H9 (cell line): Measurements from ENCODE around the gene OCSTAMP. TPM values are rescaled to one million over a fixed set of nuclear protein-coding genes. Genes with fewer than 3 reads are reported as not detected.

Source experiments
- DNase-seq: peaks from one replicate; pipeline ENCODE4 v3.0.0-alpha.2; 2017
- H2AFZ ChIP-seq: one replicate; pipeline ENCODE4 v1.6.1; 2013; ENCODE audit warnings: mild to moderate bottlenecking, low read length, control low read depth, moderate library complexity
- H2AK5ac ChIP-seq: 2 replicates; pipeline ENCODE4 v1.6.1; 2013; ENCODE audit warnings: low read length, control low read depth, mixed read lengths; ENCODE audit not compliant: insufficient read length
- H2BK120ac ChIP-seq: one replicate; pipeline ENCODE4 v1.6.1; 2013; ENCODE audit warnings: low read depth, mild to moderate bottlenecking, low read length, control low read depth, inconsistent platforms; ENCODE audit not compliant: poor library complexity, severe bottlenecking
- H2BK12ac ChIP-seq: 2 replicates; pipeline ENCODE4 v1.6.1; 2013; ENCODE audit warnings: low read length, control low read depth, mixed read lengths, low read depth; ENCODE audit not compliant: insufficient read length
- H2BK15ac ChIP-seq: 2 replicates; pipeline ENCODE4 v1.6.1; 2013; ENCODE audit warnings: low read depth, low read length, control low read depth
- H2BK20ac ChIP-seq: one replicate; pipeline ENCODE4 v1.6.1; 2013; ENCODE audit warnings: low read depth, mild to moderate bottlenecking, low read length, control low read depth, inconsistent platforms; ENCODE audit not compliant: poor library complexity, severe bottlenecking
- H2BK5ac ChIP-seq: 2 replicates; pipeline ENCODE4 v1.6.1; 2013; ENCODE audit warnings: low read length, control low read depth, mixed read lengths; ENCODE audit not compliant: insufficient read length
- H3K14ac ChIP-seq: 2 replicates; pipeline ENCODE4 v1.6.1; 2013; ENCODE audit warnings: low read length, control low read depth; ENCODE audit not compliant: insufficient read depth
- H3K18ac ChIP-seq: 2 replicates; pipeline ENCODE4 v1.6.1; 2013; ENCODE audit warnings: low read depth, mild to moderate bottlenecking, mixed read lengths, low read length, control low read depth; ENCODE audit not compliant: insufficient read length
- H3K23ac ChIP-seq: 2 replicates; pipeline ENCODE4 v1.6.1; 2013; ENCODE audit warnings: low read length, control low read depth, mixed read lengths, low read depth; ENCODE audit not compliant: insufficient read length
- H3K23me2 ChIP-seq: 2 replicates; pipeline ENCODE4 v1.6.1; 2013; ENCODE audit warnings: low read depth, mild to moderate bottlenecking, mixed read lengths, low read length, control low read depth; ENCODE audit not compliant: insufficient read length, poor library complexity, severe bottlenecking
- H3K27ac ChIP-seq: 2 replicates; pipeline ENCODE4 v1.5.1; 2013; ENCODE audit warnings: low read length, control low read depth, mixed read lengths, low read depth; ENCODE audit not compliant: insufficient read length
- H3K27me3 ChIP-seq: 2 replicates; pipeline ENCODE4 v1.6.1; 2013; ENCODE audit warnings: low read length, control low read depth, inconsistent platforms; ENCODE audit not compliant: insufficient read depth
- H3K4ac ChIP-seq: 2 replicates; pipeline ENCODE4 v1.6.1; 2013; ENCODE audit warnings: low read depth, mild to moderate bottlenecking, control low read depth, inconsistent platforms, low read length, moderate library complexity
- H3K4me1 ChIP-seq: 2 replicates; pipeline ENCODE4 v1.6.1; 2013; ENCODE audit warnings: low read length, control low read depth, inconsistent platforms; ENCODE audit not compliant: insufficient read depth
- H3K4me2 ChIP-seq: 2 replicates; pipeline ENCODE4 v1.6.1; 2013; ENCODE audit warnings: low read length, control low read depth, mixed read lengths; ENCODE audit not compliant: insufficient read length, insufficient read depth
- H3K56ac ChIP-seq: 2 replicates; pipeline ENCODE4 v1.6.1; 2013; ENCODE audit warnings: low read depth, mild to moderate bottlenecking, mixed read lengths, low read length, control low read depth; ENCODE audit not compliant: insufficient read length
- H3K79me1 ChIP-seq: 2 replicates; pipeline ENCODE4 v1.6.1; 2013; ENCODE audit warnings: low read depth, mild to moderate bottlenecking, moderate library complexity, low read length, control low read depth, inconsistent platforms; ENCODE audit not compliant: insufficient read depth, poor library complexity, severe bottlenecking
- H3K79me2 ChIP-seq: 2 replicates; pipeline ENCODE4 v1.6.1; 2013; ENCODE audit warnings: low read length, control low read depth, inconsistent platforms; ENCODE audit not compliant: insufficient read depth
- H3K9ac ChIP-seq: 2 replicates; pipeline ENCODE4 v1.6.1; 2013; ENCODE audit warnings: low read length, control low read depth, mixed read lengths; ENCODE audit not compliant: insufficient read length; ENCODE audit errors: extremely low read depth
- H3K9me3 ChIP-seq: one replicate; pipeline ENCODE4 v1.6.1; 2013; ENCODE audit warnings: low read depth, low read length, inconsistent platforms; ENCODE audit not compliant: control insufficient read depth
- H3T11ph ChIP-seq: one replicate; pipeline ENCODE4 v1.6.1; 2013; ENCODE audit warnings: mild to moderate bottlenecking, low read length, control low read depth, inconsistent platforms
- H4K20me1 ChIP-seq: one replicate; pipeline ENCODE4 v1.6.1; 2013; ENCODE audit not compliant: control insufficient read depth, insufficient read length, insufficient read depth
- H4K5ac ChIP-seq: 2 replicates; pipeline ENCODE4 v1.6.1; 2013; ENCODE audit warnings: low read depth, mild to moderate bottlenecking, mixed read lengths, low read length, control low read depth; ENCODE audit not compliant: insufficient read length
- H4K8ac ChIP-seq: replicated peaks from 2 replicates; pipeline ENCODE4 v1.6.1; 2013; ENCODE audit warnings: low read length, control low read depth, mixed read lengths, low read depth; ENCODE audit not compliant: insufficient read length
- H4K91ac ChIP-seq: 2 replicates; pipeline ENCODE4 v1.6.1; 2013; ENCODE audit warnings: low read depth, mild to moderate bottlenecking, moderate library complexity, mixed read lengths, low read length, control low read depth; ENCODE audit not compliant: insufficient read length
- H3K27ac Mint-ChIP-seq, 3 experiments: 2 replicates in 2 of 3; 3 replicates in 1 of 3; pipeline ENCODE4 v1.8.0; 2020 to 2021; ENCODE audit warnings: mixed read lengths in 3 of 3, mild to moderate bottlenecking in 1 of 3, moderate library complexity in 1 of 3
- H3K27me3 Mint-ChIP-seq: 2 replicates; pipeline ENCODE4 v1.8.0; 2021; ENCODE audit warnings: low read depth, mild to moderate bottlenecking, moderate library complexity, mixed read lengths
- H3K36me3 Mint-ChIP-seq, 3 experiments: 2 replicates in 2 of 3; 3 replicates in 1 of 3; pipeline ENCODE4 v1.8.0; 2020 to 2021; ENCODE audit warnings: low read depth in 3 of 3, mixed read lengths in 3 of 3; ENCODE audit not compliant: insufficient read depth in 1 of 3
- H3K4me1 Mint-ChIP-seq, 2 experiments: 2 replicates each; pipeline ENCODE4 v1.8.0; 2020; ENCODE audit warnings: mixed read lengths in 2 of 2
- H3K4me3 Mint-ChIP-seq, 2 experiments: 2 replicates in 1 of 2; 3 replicates in 1 of 2; pipeline ENCODE4 v1.8.0; 2020 to 2021; ENCODE audit warnings: mild to moderate bottlenecking in 2 of 2, mixed read lengths in 2 of 2, moderate library complexity in 1 of 2
- H3K9me3 Mint-ChIP-seq, 2 experiments: 2 replicates in 1 of 2; 3 replicates in 1 of 2; pipeline ENCODE4 v1.8.0; 2020; ENCODE audit warnings: mild to moderate bottlenecking in 2 of 2, mixed read lengths in 2 of 2, moderate library complexity in 1 of 2
- CTCF ChIP-seq: fragments of 200-600 bp; sonication (generic); conservative IDR thresholded peaks from 3 replicates; pipeline ENCODE4 v1.8.0; 2021; ENCODE audit warnings: antibody characterized with exemption, mild to moderate bottlenecking
- WGBS: extraction: QIAGEN DNeasy Blood & Tissue Kit; methylation state at CpG from one replicate; pipeline ENCODE4 v1.1.7; 2013; ENCODE audit warnings: missing lambda C conversion rate, low lambda C conversion rate, mixed read lengths; ENCODE audit not compliant: insufficient read length; ENCODE audit errors: extremely low coverage; 5-methylcytosine and 5-hydroxymethylcytosine counted together
- total RNA-seq: library from RNA; stranded (reverse); gene quantifications from 2 replicates; pipeline ENCODE4 v1.2.1, GENCODE V29; 2021

The OCSTAMP gene
- total RNA-seq, 1 experiment from 2014 or later, result not detected

- H3K27ac Mint-ChIP-seq, result peak overlapping the region; percentile 53 to 94 (median 93); a peak in 6 of 7 replicates
Measured at GRCh38 chr20:46552460-46553420, 2.3 kb upstream of the OCSTAMP start.

More at GRCh38 chr20:46552460-46553420, 2.3 kb upstream of the OCSTAMP start:
- Histone ChIP-seq H3K27me3 (no peaks in the 10 kb centered on the region), H3K23ac (no peak overlapping the region), H2BK15ac (no peak overlapping the region), H3K56ac (no peak overlapping the region), H3K4me2 (no peak overlapping the region), H4K20me1 (no peaks in the 10 kb centered on the region), H3K4me1 (peaks cover 6% of the 10 kb centered on the region; the same call in 1 of the 2 replicates), H4K91ac (no peak overlapping the region), H2AFZ (no peak overlapping the region), H3K18ac (no peak overlapping the region), H3K79me2 (no peaks in the 10 kb centered on the region), H3K27ac (no peak overlapping the region), H2BK12ac (no peak overlapping the region), H2BK20ac (no peak overlapping the region), H3T11ph (no peak overlapping the region), H3K9me3 (no peaks in the 10 kb centered on the region), H3K9ac (no peak overlapping the region), H3K14ac (no peak overlapping the region), H2AK5ac (no peak overlapping the region), H3K4ac (no peak overlapping the region), H3K79me1 (no peaks in the 10 kb centered on the region), H4K8ac (no peak overlapping the region), H2BK120ac (no peak overlapping the region), H4K5ac (no peak overlapping the region), H2BK5ac (no peak overlapping the region), H3K23me2 (no peaks in the 10 kb centered on the region)
- TF ChIP-seq CTCF, result no peak
- H3K9me3 Mint-ChIP-seq, result no peaks in the 10 kb centered on the region
- no CpG with 5 or more reads among the region's 4 CpGs for WGBS
- H3K4me3 Mint-ChIP-seq, result no peak overlapping the region
- H3K36me3 Mint-ChIP-seq, result no peaks in the 10 kb centered on the region
- no peaks in the 10 kb centered on the region for H3K27me3 Mint-ChIP-seq
- H3K4me1 Mint-ChIP-seq, result peaks cover 60 to 67% of the 10 kb centered on the region in 2 experiments
- no peak for DNase-seq
